Measurements from ENCODE around the gene SERPINA6.
"Not testable (repeated sequence)": the region's sequence is repeated elsewhere in the genome, so short reads cannot be mapped to it uniquely, and the experiment has no call there.

Gene SERPINA6

GRCh38 chr14:94320243-94320642 lies 2.9 kb downstream of the SERPINA6 start:
- no peak for DNase-seq

DNA sequence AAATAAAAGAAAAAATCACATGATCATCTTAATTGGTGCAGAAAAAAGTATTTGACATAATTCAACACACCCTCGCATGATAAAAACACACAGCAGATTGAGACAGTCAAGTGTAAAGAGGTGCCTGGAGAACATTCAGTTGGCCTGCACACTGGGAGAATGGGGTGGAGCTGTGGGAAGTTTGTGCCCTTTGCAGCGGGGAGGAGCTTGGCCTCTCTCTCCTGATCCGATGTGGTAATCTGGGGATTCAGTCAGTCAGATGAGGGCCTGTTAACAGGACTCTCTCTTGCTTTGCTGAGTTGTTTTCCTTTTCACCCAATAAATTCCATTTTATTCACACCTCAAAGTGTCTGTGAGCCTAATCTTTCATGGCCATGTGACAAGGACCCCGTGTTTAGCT lies 5.9 kb downstream of the SERPINA6 start:
- DNase-seq: no peak

- DNase-seq: no peak
Measured at GRCh38 chr14:94316692-94317091, 6.4 kb downstream of the SERPINA6 start.

- DNase-seq: no peak
Measured at GRCh38 chr14:94314890-94315289, 8.2 kb downstream of the SERPINA6 start.

- no peak for DNase-seq
Measured at GRCh38 chr14:94313991-94314655, 9.0 kb downstream of the SERPINA6 start.

GRCh38 chr14:94312481-94313246 lies 10.5 kb downstream of the SERPINA6 start:
- DNase-seq: no peak

DNA sequence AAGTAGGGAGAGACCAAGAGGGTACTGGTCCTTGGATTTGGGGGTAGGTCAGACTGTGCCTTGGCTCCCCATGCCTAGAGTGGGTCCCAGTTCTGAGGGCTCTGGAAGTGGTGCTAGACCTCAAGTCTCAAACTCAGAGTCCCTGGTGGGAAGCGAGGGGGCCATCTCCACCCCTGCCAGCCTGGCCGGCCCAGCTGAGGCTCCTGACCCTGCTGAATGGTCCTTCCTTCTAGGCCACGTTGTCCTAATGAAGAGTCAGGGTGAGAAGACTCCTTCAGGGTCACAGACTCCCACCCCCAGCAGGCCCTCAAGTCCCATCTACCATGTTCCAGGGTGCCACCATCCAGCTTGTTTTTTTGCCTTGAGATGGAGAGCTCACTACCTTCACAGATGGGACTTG lies 12.9 kb downstream of the SERPINA6 start:
- no peak for DNase-seq

DNA sequence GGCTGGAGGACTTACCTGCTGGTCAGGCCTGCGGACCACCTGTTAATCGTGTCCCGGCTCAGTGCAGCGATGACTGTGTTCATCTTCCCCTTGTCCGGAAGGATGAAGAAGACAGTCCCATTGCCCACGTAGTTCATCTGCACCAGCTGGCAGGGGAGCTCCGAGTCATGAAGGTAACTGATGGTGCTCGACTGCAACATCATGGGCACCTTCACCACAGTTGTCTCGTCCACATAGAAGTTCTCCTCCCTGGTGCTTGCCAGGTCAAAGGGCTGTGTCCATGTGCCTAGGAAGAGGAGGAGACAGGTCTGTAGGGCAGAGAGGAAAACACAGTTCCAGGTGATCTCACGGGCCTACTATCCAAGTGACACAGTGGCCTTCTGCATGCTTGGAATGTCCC lies 13.4 kb downstream of the SERPINA6 start:
- DNase-seq: no peak

DNA sequence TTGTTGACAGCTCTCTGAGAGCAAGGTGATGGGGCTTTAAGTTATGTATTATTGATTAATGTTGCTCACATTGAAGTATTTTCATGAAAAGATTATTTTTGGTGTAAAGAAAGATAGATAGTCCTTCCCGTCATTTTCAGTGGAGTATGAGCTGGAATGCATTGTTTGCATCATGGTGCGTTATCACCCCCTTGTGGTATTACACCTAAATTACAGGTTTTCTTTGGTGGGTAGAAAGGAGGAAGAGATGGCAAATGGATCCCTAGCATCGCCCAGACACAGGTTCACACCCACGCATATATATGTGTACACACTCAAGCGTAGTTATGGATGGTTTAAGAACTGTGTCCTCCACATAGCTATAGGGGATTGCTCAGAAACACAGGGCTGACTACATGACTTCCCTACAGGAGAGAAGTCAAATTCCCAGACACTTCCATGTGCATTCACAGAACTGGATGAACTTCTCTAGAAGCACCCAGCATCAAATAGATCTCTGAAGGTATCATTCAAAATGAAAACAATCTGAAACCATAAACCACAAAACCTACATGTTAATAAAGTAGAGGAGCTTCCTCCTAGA lies 15.6 kb downstream of the SERPINA6 start:
- DNase-seq: no peak

- no peak for DNase-seq
Measured at GRCh38 chr14:94306047-94306978, 16.8 kb downstream of the SERPINA6 start.

DNA sequence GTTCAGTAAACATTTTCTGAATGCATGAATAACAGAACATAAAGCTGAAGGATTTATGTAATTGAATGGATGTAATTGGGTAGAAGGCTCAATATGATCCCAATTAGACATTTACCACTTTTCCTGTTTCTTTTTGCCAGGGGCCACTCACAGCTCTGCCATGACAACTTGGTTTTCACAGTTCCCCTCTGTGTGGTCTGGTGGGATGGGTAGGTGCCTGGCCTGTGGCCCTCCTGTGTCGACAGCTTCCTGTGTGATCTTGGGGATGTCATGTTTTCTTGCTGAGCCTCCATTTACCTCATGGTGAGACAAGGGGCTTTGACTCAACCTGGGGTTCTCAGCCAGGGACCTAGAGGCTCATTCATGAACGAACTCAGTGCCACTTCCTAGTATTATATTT lies 17.5 kb downstream of the SERPINA6 start:
- no peak for DNase-seq

DNA sequence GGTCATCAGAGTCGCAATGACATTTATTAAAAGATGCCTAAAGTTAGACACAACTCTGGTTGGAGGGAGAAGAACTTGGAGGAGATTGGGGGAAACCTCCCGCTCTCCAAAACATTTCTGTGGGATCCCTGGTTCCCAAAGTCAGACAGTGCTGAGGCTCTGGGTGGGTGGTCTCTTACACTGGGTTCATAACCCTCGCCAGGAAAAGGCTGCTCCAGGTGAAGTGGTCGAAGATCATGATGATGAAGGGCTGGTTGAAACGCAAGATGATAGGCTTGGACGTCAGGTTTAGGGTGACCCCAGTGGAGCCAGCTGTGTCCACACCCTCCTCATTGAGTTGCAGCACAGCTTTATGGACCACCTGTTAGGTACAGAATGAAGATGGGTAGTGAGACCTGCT lies 18.9 kb downstream of the SERPINA6 start:
- no peak for DNase-seq

DNA sequence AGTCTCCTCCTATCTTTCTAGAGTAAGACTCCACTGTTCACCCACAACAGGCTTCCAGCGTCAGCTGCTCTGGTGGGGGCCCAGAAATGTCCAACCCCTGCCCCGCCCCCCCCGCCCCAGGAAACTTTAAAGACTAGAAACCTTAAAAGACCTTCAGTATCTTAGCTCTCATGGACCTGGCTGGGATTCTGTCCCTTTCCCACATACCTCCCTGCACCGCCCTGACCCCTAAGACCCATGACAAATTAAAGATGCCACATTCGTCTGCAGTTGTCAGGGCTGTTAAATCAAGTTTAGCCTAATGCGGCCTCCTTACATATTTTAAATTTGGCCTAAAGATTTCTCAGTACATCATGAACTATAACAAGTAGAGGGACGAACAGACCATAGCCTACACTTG lies 20.0 kb downstream of the SERPINA6 start:
- no peak for DNase-seq

DNA sequence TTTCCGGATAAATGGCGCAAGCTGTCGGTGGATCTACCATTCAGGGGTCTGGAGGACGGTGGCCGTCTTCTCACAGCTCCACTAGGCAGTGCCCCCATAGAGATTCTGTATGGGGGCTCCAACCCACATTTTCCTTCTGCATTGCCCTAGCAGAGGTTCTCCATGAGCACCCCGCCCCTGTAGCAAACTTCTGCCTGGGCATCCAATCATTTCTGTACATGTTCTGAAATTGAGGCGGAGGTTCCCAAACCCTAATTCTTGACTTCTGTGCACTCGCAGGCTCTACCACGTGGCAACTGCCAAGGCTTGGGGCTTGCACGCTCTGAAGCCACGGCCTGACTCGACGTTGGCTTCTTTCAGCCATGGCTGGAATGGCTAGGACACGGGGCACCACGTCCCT lies 25.0 kb downstream of the SERPINA6 start:
- no peak for DNase-seq

DNA sequence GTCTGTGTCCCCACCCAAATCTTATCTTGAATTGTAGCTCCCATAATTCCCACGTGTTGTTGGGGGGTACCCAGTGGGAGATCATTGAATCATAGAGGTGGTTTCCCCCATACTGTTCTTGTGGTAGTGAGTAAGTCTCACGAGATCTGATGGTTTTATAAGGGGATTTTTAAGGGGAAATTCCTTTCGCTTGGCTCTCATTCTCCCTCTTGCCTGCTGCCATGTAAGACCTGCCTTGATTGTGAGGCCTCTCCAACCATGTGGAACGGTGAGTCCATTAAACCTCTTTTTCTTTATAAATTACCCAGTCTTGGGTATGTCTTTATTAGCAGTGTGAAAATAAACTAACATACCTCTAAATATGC lies 27.0 kb downstream of the SERPINA6 start:
- DNase-seq: not testable (repeated sequence)

GRCh38 chr14:94295360-94296180 lies 27.6 kb downstream of the SERPINA6 start:
- DNase-seq: no peak

- no peak for DNase-seq
Measured at GRCh38 chr14:94293578-94293924, 29.6 kb downstream of the SERPINA6 start.

GRCh38 chr14:94292872-94293577 lies 30.1 kb downstream of the SERPINA6 start, which contains the start of gene SERPINA10:
Gene SERPINA10 (minus strand): TSS chr14:94293268. CDS start chr14:94290593, 2,675 bp downstream.
- DNase-seq: no peak

DNA sequence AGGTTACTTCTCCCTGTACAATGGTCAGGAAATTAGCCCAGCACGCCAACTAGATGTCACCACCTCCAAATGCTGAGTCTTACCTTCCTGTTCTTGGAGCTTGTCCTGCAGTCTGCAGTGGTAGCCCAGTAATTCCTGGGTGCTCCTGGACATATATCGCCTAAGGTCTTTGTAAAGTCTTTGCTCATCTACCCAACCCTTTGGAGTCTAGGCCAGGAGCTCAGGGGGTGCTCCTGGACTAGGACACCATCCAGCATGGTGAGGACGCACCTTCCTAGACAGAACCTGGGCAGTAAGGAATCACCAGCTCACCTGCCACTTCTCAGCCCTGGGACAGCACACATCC lies 30.6 kb downstream of the SERPINA6 start:
- no peak for DNase-seq

- no peak for DNase-seq
Measured at GRCh38 chr14:94291906-94292525, 31.1 kb downstream of the SERPINA6 start.

Data from T1000 (cell line).